CD14-positive monocyte (primary cell): ENCODE measurements around the gene ETV3L. TPM values are rescaled to one million over a fixed set of nuclear protein-coding genes. Genes with fewer than 3 reads are reported as not detected.

Experiments used
- DNase-seq, 3 donors: peaks; one replicate each; pipeline ENCODE4 v3.0.0-alpha.2; 2011 to 2022
- H2AFZ ChIP-seq: 2 replicates; pipeline ENCODE4 v1.6.0; 2012; ENCODE audit warnings: mild to moderate bottlenecking, low read depth, low read length, inconsistent platforms; ENCODE audit not compliant: insufficient read depth, poor library complexity, severe bottlenecking
- H3K27ac ChIP-seq, 2 donors: 1 replicate in 1 of 2; 2 replicates in 1 of 2; pipeline ENCODE4 v1.5.1; 2012 to 2013; ENCODE audit warnings: low read length in 2 of 2, control low read depth in 1 of 2, inconsistent platforms in 1 of 2, low read depth in 1 of 2, mild to moderate bottlenecking in 1 of 2
- H3K27me3 ChIP-seq, 2 donors: one replicate each; pipeline versions ENCODE4 v1.6.0 to v1.6.1; 2011 to 2013; ENCODE audit warnings: low read length in 2 of 2; ENCODE audit not compliant: control insufficient read depth in 2 of 2, insufficient read depth in 2 of 2
- H3K36me3 ChIP-seq, 2 donors: replicated peaks in 1 of 2; 1 replicate in 1 of 2; 2 replicates in 1 of 2; pipeline versions ENCODE4 v1.5.1 to v1.6.1; 2012 to 2013; ENCODE audit warnings: low read length in 2 of 2, control low read depth in 1 of 2, inconsistent platforms in 1 of 2, mild to moderate bottlenecking in 1 of 2; ENCODE audit not compliant: insufficient read depth in 2 of 2, control insufficient read depth in 1 of 2
- H3K4me1 ChIP-seq, 2 donors: 1 replicate in 1 of 2; 2 replicates in 1 of 2; pipeline versions ENCODE4 v1.5.1 to v1.6.1; 2012 to 2013; ENCODE audit warnings: low read length in 2 of 2, control low read depth in 1 of 2, inconsistent platforms in 1 of 2, mild to moderate bottlenecking in 1 of 2, moderate library complexity in 1 of 2; ENCODE audit not compliant: insufficient read depth in 2 of 2, control insufficient read depth in 1 of 2
- H3K4me2 ChIP-seq: replicated peaks from 2 replicates; pipeline ENCODE3; 2012; ENCODE audit warnings: low read length, moderate library complexity, mild to moderate bottlenecking; ENCODE audit not compliant: poor library complexity, severe bottlenecking; ENCODE audit errors: extremely low read depth
- H3K4me3 ChIP-seq, 3 experiments: fragments of 200-600 bp in 1 of 3; sonication (generic) in 1 of 3; replicated peaks in 1 of 3; 1 replicate in 2 of 3; 2 replicates in 1 of 3; pipeline ENCODE4 v1.5.1; 2011 to 2013; ENCODE audit warnings: low read length in 3 of 3, mild to moderate bottlenecking in 3 of 3, control low read depth in 2 of 3, low read depth in 2 of 3, inconsistent platforms in 1 of 3, moderate library complexity in 1 of 3
- H3K79me2 ChIP-seq: 2 replicates; pipeline ENCODE4 v1.6.0; 2012; ENCODE audit warnings: mild to moderate bottlenecking, control low read depth, inconsistent platforms, low read length, moderate library complexity; ENCODE audit not compliant: insufficient read depth
- H3K9ac ChIP-seq: 2 replicates; pipeline ENCODE4 v1.6.0; 2017; ENCODE audit warnings: low read length, mild to moderate bottlenecking; ENCODE audit not compliant: insufficient read depth, poor library complexity, severe bottlenecking
- H3K9me3 ChIP-seq, 2 donors: replicated peaks in 1 of 2; 1 replicate in 1 of 2; 2 replicates in 1 of 2; pipeline versions ENCODE4 v1.5.1 to v1.6.1; 2012 to 2013; ENCODE audit warnings: low read length in 2 of 2, control low read depth in 1 of 2; ENCODE audit not compliant: control insufficient read depth in 1 of 2, insufficient read depth in 1 of 2
- H4K20me1 ChIP-seq: 2 replicates; pipeline ENCODE4 v1.6.0; 2012; ENCODE audit warnings: mild to moderate bottlenecking, low read length, control low read depth, moderate library complexity; ENCODE audit not compliant: insufficient read depth
- H3K27ac Mint-ChIP-seq, 7 donors: one replicate each; pipeline ENCODE4 v1.8.0; 2020; ENCODE audit warnings: mild to moderate bottlenecking in 7 of 7, mixed read lengths in 7 of 7, moderate library complexity in 6 of 7, inconsistent platforms in 2 of 7
- H3K27me3 Mint-ChIP-seq, 3 donors: one replicate each; pipeline ENCODE4 v1.8.0; 2021 to 2022; ENCODE audit warnings: low read depth in 3 of 3, mild to moderate bottlenecking in 3 of 3, mixed read lengths in 3 of 3, moderate library complexity in 3 of 3, inconsistent platforms in 1 of 3
- H3K36me3 Mint-ChIP-seq, 2 donors: one replicate each; pipeline ENCODE4 v1.8.0; 2020; ENCODE audit warnings: mixed read lengths in 2 of 2, inconsistent platforms in 1 of 2, mild to moderate bottlenecking in 1 of 2
- H3K4me1 Mint-ChIP-seq: one replicate; pipeline ENCODE4 v1.8.0; 2020; ENCODE audit warnings: mild to moderate bottlenecking, mixed read lengths
- H3K4me3 Mint-ChIP-seq, 2 donors: one replicate each; pipeline ENCODE4 v1.8.0; 2020; ENCODE audit warnings: mild to moderate bottlenecking in 2 of 2, mixed read lengths in 2 of 2, moderate library complexity in 1 of 2
- H3K9me3 Mint-ChIP-seq, 7 donors: one replicate each; pipeline ENCODE4 v1.8.0; 2020 to 2022; ENCODE audit warnings: mixed read lengths in 7 of 7, mild to moderate bottlenecking in 6 of 7, moderate library complexity in 6 of 7, inconsistent platforms in 2 of 7
- WGBS: methylation state at CpG from one replicate; pipeline ENCODE4 v1.1.5; 2013; ENCODE audit warnings: missing lambda C conversion rate; ENCODE audit not compliant: insufficient coverage; 5-methylcytosine and 5-hydroxymethylcytosine counted together
- intact Hi-C, 2 donors: fragments of 100-400 bp; cut with micrococcal nuclease; formaldehyde crosslinking; loops; one replicate each; pipeline versions ENCODE4 v1.15.0 to v1.15.1; 2023
- polyA plus RNA-seq, 3 donors: library from polyadenylated mRNA; depleted of rRNA in 1 of 3; unstranded in 2 of 3; stranded (reverse) in 1 of 3; fragments of 300-500 nt in 2 of 3; fragments of >200 nt in 1 of 3; fragmentation: Illumina TruSeq in 2 of 3; gene quantifications; 1 replicate in 2 of 3; 2 replicates in 1 of 3; pipeline ENCODE4 v1.2.3, GENCODE V29; 2012 to 2021
- TF ChIP-seq, protein P1 (sequence below): fragments of 200-600 bp; IDR thresholded peaks from one replicate; pipeline ENCODE4 v1.8.0; 2022; ENCODE audit warnings: antibody characterized with exemption, mild to moderate bottlenecking

Gene ETV3L
- polyA plus RNA-seq, 3 donors = 0.26 to 0.41 TPM; not detected in 1

- Histone ChIP-seq H3K36me3 (peaks cover 48 to 52% of the 10 kb centered on the region in 2 donors), H2AFZ (no peak overlapping the region), H3K27me3 (no peaks in the 10 kb centered on the region), H3K4me3 (peak overlapping the region in 1 of 3 experiments; percentile 93), H3K4me2 (peak overlapping the region; percentile 93), H3K9ac (no peak overlapping the region), H4K20me1 (peaks cover 69% of the 10 kb centered on the region), H3K27ac (peak overlapping the region in 1 of 2 donors; percentile 97), H3K4me1 (peaks cover 22 to 23% of the 10 kb centered on the region in 2 donors), H3K79me2 (peaks cover 33% of the 10 kb centered on the region), H3K9me3 (no peaks in the 10 kb centered on the region)
- peaks cover 0 to 3% (median 0%) of the 10 kb centered on the region in 3 donors for H3K27me3 Mint-ChIP-seq
- TF ChIP-seq, protein P1, sequence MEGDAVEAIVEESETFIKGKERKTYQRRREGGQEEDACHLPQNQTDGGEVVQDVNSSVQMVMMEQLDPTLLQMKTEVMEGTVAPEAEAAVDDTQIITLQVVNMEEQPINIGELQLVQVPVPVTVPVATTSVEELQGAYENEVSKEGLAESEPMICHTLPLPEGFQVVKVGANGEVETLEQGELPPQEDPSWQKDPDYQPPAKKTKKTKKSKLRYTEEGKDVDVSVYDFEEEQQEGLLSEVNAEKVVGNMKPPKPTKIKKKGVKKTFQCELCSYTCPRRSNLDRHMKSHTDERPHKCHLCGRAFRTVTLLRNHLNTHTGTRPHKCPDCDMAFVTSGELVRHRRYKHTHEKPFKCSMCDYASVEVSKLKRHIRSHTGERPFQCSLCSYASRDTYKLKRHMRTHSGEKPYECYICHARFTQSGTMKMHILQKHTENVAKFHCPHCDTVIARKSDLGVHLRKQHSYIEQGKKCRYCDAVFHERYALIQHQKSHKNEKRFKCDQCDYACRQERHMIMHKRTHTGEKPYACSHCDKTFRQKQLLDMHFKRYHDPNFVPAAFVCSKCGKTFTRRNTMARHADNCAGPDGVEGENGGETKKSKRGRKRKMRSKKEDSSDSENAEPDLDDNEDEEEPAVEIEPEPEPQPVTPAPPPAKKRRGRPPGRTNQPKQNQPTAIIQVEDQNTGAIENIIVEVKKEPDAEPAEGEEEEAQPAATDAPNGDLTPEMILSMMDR = no peak
- H3K4me3 Mint-ChIP-seq = peak overlapping the region in 1 of 2 donors; percentile 4
- no peak for DNase-seq
- WGBS = 74% methylated on average over 4 of the region's 4 CpGs
- H3K36me3 Mint-ChIP-seq = peaks cover 55% of the 10 kb centered on the region in 2 donors
- intact Hi-C loops = no loop called here
- no peaks in the 10 kb centered on the region for H3K9me3 Mint-ChIP-seq
- H3K4me1 Mint-ChIP-seq = peaks cover 24% of the 10 kb centered on the region
- peak overlapping the region in 6 of 7 donors; percentile 0 to 98 (median 72) for H3K27ac Mint-ChIP-seq
Observed at GRCh38 chr1:157136133-157136532, 36.5 kb upstream of the ETV3L start.

DNA sequence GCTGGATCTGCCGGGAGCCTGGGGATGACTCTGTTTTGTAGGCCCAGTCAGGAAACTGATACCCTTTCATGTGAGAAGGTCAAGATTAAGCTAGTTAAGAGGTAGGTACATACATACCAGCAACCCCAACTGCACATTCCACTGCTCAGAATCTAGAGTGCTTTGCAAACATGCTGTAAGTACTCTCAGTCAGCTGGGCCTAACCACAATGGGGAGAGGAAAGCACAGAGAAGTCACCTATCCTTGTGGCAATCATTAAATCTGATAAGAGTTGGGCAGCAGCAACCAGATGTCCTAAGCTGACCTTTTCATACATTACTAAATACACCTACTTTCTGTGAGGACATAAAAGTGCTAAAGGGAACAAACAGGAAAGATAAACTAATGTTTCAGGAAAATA is 36.0 kb upstream of the ETV3L start:
- peaks cover 33% of the 10 kb centered on the region for H3K79me2 ChIP-seq
- H3K9me3 ChIP-seq = no peaks in the 10 kb centered on the region
- Mint-ChIP-seq H3K4me3 (no peak overlapping the region), H3K4me1 (peaks cover 24% of the 10 kb centered on the region), H3K27me3 (peaks cover 0 to 3% (median 0%) of the 10 kb centered on the region in 3 donors), H3K9me3 (no peaks in the 10 kb centered on the region), H3K27ac (no peak overlapping the region), H3K36me3 (peaks cover 59 to 60% of the 10 kb centered on the region in 2 donors)
- H3K4me1 ChIP-seq = peaks cover 22 to 23% of the 10 kb centered on the region in 2 donors
- H4K20me1 ChIP-seq = peaks cover 74% of the 10 kb centered on the region
- no CpG with 5 or more reads among the region's 1 CpG for WGBS
- peaks cover 53 to 57% of the 10 kb centered on the region in 2 donors for H3K36me3 ChIP-seq
- TF ChIP-seq, protein P1 = no peak
- no peak overlapping the region for H3K4me3 ChIP-seq
- no peak overlapping the region for H3K9ac ChIP-seq
- no peak overlapping the region for H2AFZ ChIP-seq
- no peaks in the 10 kb centered on the region for H3K27me3 ChIP-seq
- H3K4me2 ChIP-seq = no peak overlapping the region
- no peak for DNase-seq
- no peak overlapping the region for H3K27ac ChIP-seq
- intact Hi-C loops = no loop called here
